H1 (cell line): ENCODE results near the gene MAP3K3. TPM values are rescaled to one million over a fixed set of nuclear protein-coding genes. Genes with fewer than 3 reads are reported as not detected.

ENCODE experiments used
- CTCF ChIA-PET: fragments of 300-600 bp; sonication (Branson Sonifier 250); formaldehyde crosslinking; loops from one replicate; lab custom pipeline; 2021; ENCODE audit not compliant: partially characterized antibody; lab: Charles Lee
- POLR2A ChIA-PET: fragments of 300-600 bp; sonication (Branson Sonifier 250); formaldehyde crosslinking; loops from one replicate; lab custom pipeline; 2021; ENCODE audit warnings: inconsistent platforms; ENCODE audit not compliant: partially characterized antibody; lab: Charles Lee
- DNase-seq, 2 experiments: peaks; one replicate each; pipeline versions ENCODE4 v3.0.0 to v3.0.0-alpha.2; 2010 to 2022; ENCODE audit warnings: low spot score in 2 of 2, low read depth in 1 of 2, mixed read lengths in 1 of 2
- FAIRE-seq: peaks from 2 replicates; lab custom pipeline; 2011; peaks lifted over from hg19 to GRCh38; lab: Jason Lieb, UNC
- H2AFZ ChIP-seq: 2 replicates; pipeline ENCODE4 v1.8.1; 2012; ENCODE audit warnings: low read length, inconsistent platforms
- H2AK5ac ChIP-seq: 2 replicates; pipeline ENCODE4 v1.6.1; 2013; ENCODE audit warnings: low read depth, low read length
- H2BK120ac ChIP-seq: replicated peaks from 2 replicates; pipeline ENCODE3; 2013; ENCODE audit warnings: low read depth, low read length, inconsistent platforms
- H2BK12ac ChIP-seq: 2 replicates; pipeline ENCODE4 v1.6.1; 2013; ENCODE audit warnings: low read depth, low read length
- H2BK15ac ChIP-seq: 2 replicates; pipeline ENCODE4 v1.6.1; 2013; ENCODE audit warnings: low read length
- H2BK20ac ChIP-seq: 2 replicates; pipeline ENCODE4 v1.6.1; 2013; ENCODE audit warnings: low read length
- H2BK5ac ChIP-seq: 2 replicates; pipeline ENCODE4 v1.6.1; 2013; ENCODE audit warnings: low read depth, low read length
- H3K14ac ChIP-seq: 2 replicates; pipeline ENCODE4 v1.6.1; 2013; ENCODE audit warnings: inconsistent platforms; ENCODE audit not compliant: insufficient read length
- H3K18ac ChIP-seq: 2 replicates; pipeline ENCODE4 v1.6.1; 2013; ENCODE audit warnings: low read length; ENCODE audit errors: extremely low read depth
- H3K23ac ChIP-seq: 2 replicates; pipeline ENCODE4 v1.6.1; 2013; ENCODE audit warnings: inconsistent platforms; ENCODE audit not compliant: insufficient read length
- H3K23me2 ChIP-seq: 2 replicates; pipeline ENCODE4 v1.6.1; 2013; ENCODE audit warnings: low read depth, low read length
- H3K27ac ChIP-seq: 2 replicates; pipeline ENCODE4 v1.6.1; 2011; ENCODE audit warnings: low read depth, low read length, inconsistent platforms
- H3K27me3 ChIP-seq, 4 experiments: replicated peaks in 1 of 4; 1 replicate in 1 of 4; 2 replicates in 3 of 4; pipeline versions ENCODE4 v1.6.1 to v1.8.1; 2011 to 2013; ENCODE audit warnings: low read length in 3 of 4, mild to moderate bottlenecking in 3 of 4, inconsistent platforms in 2 of 4, mixed read lengths in 2 of 4, moderate library complexity in 1 of 4; ENCODE audit not compliant: control insufficient read depth in 3 of 4, insufficient read depth in 3 of 4; ENCODE audit errors: extremely low read depth in 1 of 4
- H3K36me3 ChIP-seq, 4 experiments: 2 replicates each; pipeline versions ENCODE4 v1.6.1 to v1.8.1; 2011 to 2013; ENCODE audit warnings: mild to moderate bottlenecking in 4 of 4, low read length in 3 of 4, moderate library complexity in 2 of 4, control low read depth in 1 of 4, inconsistent platforms in 1 of 4; ENCODE audit not compliant: insufficient read depth in 4 of 4, control insufficient read depth in 2 of 4
- H3K4ac ChIP-seq: replicated peaks from 2 replicates; pipeline ENCODE3; 2013; ENCODE audit warnings: low read length, low read depth, mixed read lengths, inconsistent platforms; ENCODE audit not compliant: insufficient read length
- H3K4me1 ChIP-seq, 4 experiments: replicated peaks in 1 of 4; 1 replicate in 1 of 4; 2 replicates in 3 of 4; pipeline versions ENCODE4 v1.6.1 to v1.8.1; 2011 to 2013; ENCODE audit warnings: low read length in 3 of 4, inconsistent platforms in 2 of 4, mixed read lengths in 1 of 4; ENCODE audit not compliant: insufficient read depth in 4 of 4, control insufficient read depth in 3 of 4
- H3K4me2 ChIP-seq, 2 experiments: 2 replicates each; pipeline versions ENCODE4 v1.6.1 to v1.8.1; 2011 to 2013; ENCODE audit warnings: low read depth in 2 of 2, low read length in 2 of 2, control low read depth in 1 of 2, inconsistent platforms in 1 of 2, mild to moderate bottlenecking in 1 of 2; ENCODE audit not compliant: insufficient read depth in 1 of 2
- H3K4me3 ChIP-seq, 4 experiments: fragments of 200-600, 300-600 bp in 1 of 4; sonication (generic), shearing (Covaris generic), sonication (Bioruptor Twin) in 1 of 4; 2 replicates each; pipeline versions ENCODE4 v1.5.1 to v1.8.1; 2011 to 2016; ENCODE audit warnings: low read length in 4 of 4, low read depth in 3 of 4, control low read depth in 2 of 4, inconsistent platforms in 2 of 4, mild to moderate bottlenecking in 2 of 4, mixed read lengths in 1 of 4, moderate library complexity in 1 of 4; ENCODE audit not compliant: insufficient read depth in 2 of 4; ENCODE audit errors: extremely low read depth in 1 of 4
- H3K56ac ChIP-seq: replicated peaks from 2 replicates; pipeline ENCODE3; 2013; ENCODE audit warnings: low read depth, mild to moderate bottlenecking, mixed read lengths, low read length, inconsistent platforms; ENCODE audit not compliant: insufficient read length
- H3K79me1 ChIP-seq: 2 replicates; pipeline ENCODE4 v1.6.1; 2013; ENCODE audit warnings: low read depth, low read length, control low read depth
- H3K79me2 ChIP-seq, 2 experiments: 2 replicates each; pipeline versions ENCODE4 v1.6.1 to v1.8.1; 2012 to 2013; ENCODE audit warnings: low read length in 2 of 2, mild to moderate bottlenecking in 2 of 2, inconsistent platforms in 1 of 2; ENCODE audit not compliant: insufficient read depth in 2 of 2, control insufficient read depth in 1 of 2
- H3K9ac ChIP-seq, 4 experiments: replicated peaks in 1 of 4; 1 replicate in 1 of 4; 2 replicates in 3 of 4; pipeline versions ENCODE4 v1.6.1 to v1.8.1; 2011 to 2013; ENCODE audit warnings: low read depth in 3 of 4, low read length in 3 of 4, control low read depth in 2 of 4, mild to moderate bottlenecking in 2 of 4, moderate library complexity in 2 of 4, inconsistent platforms in 1 of 4; ENCODE audit errors: extremely low read depth in 1 of 4
- H3K9me3 ChIP-seq, 2 experiments: 2 replicates each; pipeline versions ENCODE4 v1.6.1 to v1.8.1; 2012 to 2013; ENCODE audit warnings: mild to moderate bottlenecking in 2 of 2, moderate library complexity in 2 of 2, control low read depth in 1 of 2, inconsistent platforms in 1 of 2, low read depth in 1 of 2, low read length in 1 of 2, mixed read lengths in 1 of 2; ENCODE audit not compliant: insufficient read depth in 2 of 2
- H4K20me1 ChIP-seq, 2 experiments: replicated peaks in 1 of 2; 2 replicates each; pipeline versions ENCODE3 to v1.8.1; 2011 to 2013; ENCODE audit warnings: inconsistent platforms in 2 of 2, low read length in 2 of 2, mild to moderate bottlenecking in 1 of 2; ENCODE audit not compliant: insufficient read depth in 2 of 2, control insufficient read depth in 1 of 2
- H4K5ac ChIP-seq: 2 replicates; pipeline ENCODE4 v1.6.1; 2013; ENCODE audit warnings: low read length, low read depth, mixed read lengths, inconsistent platforms; ENCODE audit not compliant: insufficient read length
- H4K8ac ChIP-seq: 2 replicates; pipeline ENCODE4 v1.8.0; 2013; ENCODE audit warnings: mild to moderate bottlenecking, moderate library complexity, low read length, inconsistent platforms; ENCODE audit not compliant: insufficient read depth; ENCODE audit errors: extremely low read depth
- H4K91ac ChIP-seq: replicated peaks from 2 replicates; pipeline ENCODE3; 2013; ENCODE audit warnings: low read length, mixed read lengths, inconsistent platforms; ENCODE audit not compliant: insufficient read length
- BCL11A ChIP-seq, 2 experiments: IDR thresholded peaks; one replicate each; pipeline ENCODE4 v1.6.1; 2011; ENCODE audit warnings: low read depth in 2 of 2, low read length in 2 of 2, mild to moderate bottlenecking in 2 of 2
- CEBPB ChIP-seq: IDR thresholded peaks from 2 replicates; pipeline ENCODE4 v1.6.1; 2012; ENCODE audit warnings: low read depth, low read length
- FOSL1 ChIP-seq: IDR thresholded peaks from 2 replicates; pipeline ENCODE4 v1.6.1; 2011; ENCODE audit warnings: mild to moderate bottlenecking, low read depth, low read length, moderate library complexity; ENCODE audit not compliant: insufficient read depth
- HDAC2 ChIP-seq, 2 experiments: fragments of 300-600 bp in 1 of 2; sonication (generic) in 1 of 2; IDR thresholded peaks; 2 replicates each; pipeline ENCODE4 v1.6.1; 2011 to 2012; ENCODE audit warnings: low read depth in 2 of 2, low read length in 2 of 2, mild to moderate bottlenecking in 2 of 2, moderate library complexity in 2 of 2, borderline replicate concordance in 1 of 2, inconsistent platforms in 1 of 2
- JUN ChIP-seq: IDR thresholded peaks from 2 replicates; pipeline ENCODE4 v1.6.1; 2011; ENCODE audit warnings: low read depth, mild to moderate bottlenecking, improper control_type of control experiment, low read length
- MAX ChIP-seq: IDR thresholded peaks from 2 replicates; pipeline ENCODE4 v1.6.1; 2012; ENCODE audit warnings: inconsistent platforms
- NRF1 ChIP-seq: IDR thresholded peaks from 2 replicates; pipeline ENCODE4 v1.6.1; 2011; ENCODE audit warnings: mild to moderate bottlenecking, low read depth, low read length, improper control_type of control experiment
- RFX5 ChIP-seq: IDR thresholded peaks from 2 replicates; pipeline ENCODE4 v1.6.1; 2011; ENCODE audit warnings: low read depth, low read length, improper control_type of control experiment, borderline replicate concordance
- SAP30 ChIP-seq: fragments of 300-600 bp; sonication (generic); IDR thresholded peaks from 2 replicates; pipeline ENCODE4 v1.7.1; 2012; ENCODE audit warnings: low read length, moderate library complexity, mild to moderate bottlenecking, inconsistent platforms; ENCODE audit not compliant: insufficient read depth, insufficient replicate concordance
- SP1 ChIP-seq: IDR thresholded peaks from 2 replicates; pipeline ENCODE4 v1.6.1; 2011; ENCODE audit warnings: low read depth, low read length
- SUZ12 ChIP-seq: fragments of 200-600 bp; sonication (generic); IDR thresholded peaks from 2 replicates; pipeline ENCODE4 v1.6.1; 2012; ENCODE audit warnings: mild to moderate bottlenecking, inconsistent platforms, low read length, moderate library complexity, mixed read lengths
- YY1 ChIP-seq: IDR thresholded peaks from 2 replicates; pipeline ENCODE4 v1.6.1; 2011; ENCODE audit warnings: low read depth, mild to moderate bottlenecking, low read length
- WGBS, 2 experiments: shearing (Covaris generic) in 1 of 2; methylation state at CpG; one replicate each; pipeline versions ENCODE4 v1.1.6 to v1.1.7; 2013 to 2015; ENCODE audit warnings: low lambda C conversion rate in 2 of 2, mixed read lengths in 2 of 2, inconsistent platforms in 1 of 2, low coverage in 1 of 2, missing lambda C conversion rate in 1 of 2; ENCODE audit not compliant: insufficient replicate concordance in 2 of 2, insufficient coverage in 1 of 2, insufficient read length in 1 of 2; ENCODE audit errors: extremely low coverage in 1 of 2, missing lambda C conversion rate in 1 of 2; 5-methylcytosine and 5-hydroxymethylcytosine counted together
- polyA plus RNA-seq, 7 experiments: library from polyadenylated mRNA; depleted of rRNA in 3 of 7; stranded (reverse) in 5 of 7; unstranded in 2 of 7; fragments of >200 nt in 5 of 7; fragments of 200-250 nt in 2 of 7; gene quantifications; 1 replicate in 5 of 7; 2 replicates in 1 of 7; 4 replicates in 1 of 7; pipeline versions ENCODE4 v1.2.1 to v1.2.3, GENCODE V29; 2011 to 2013; ENCODE audit warnings: missing spikeins in 2 of 7, mixed read lengths in 2 of 7
- total RNA-seq: library from RNA; stranded (reverse); fragmentation: NEBNext Ultra II Directional; extraction: Animal tissue kit (Norgen Biotek cat#: 25700); gene quantifications from 2 replicates; pipeline ENCODE4 v1.2.1, GENCODE V29; 2021

MAP3K3 gene
- total and polyA plus RNA-seq, 2 of the 8 experiments (the other 6 are each of a cell fraction or from before 2014, with no cell fraction given), result 10.3 to 21.0 TPM

GRCh38 chr17:63675231-63675606 is 53.0 kb downstream of the MAP3K3 start:
- H3K27ac ChIP-seq, result no peak overlapping the region
- no peaks in the 10 kb centered on the region for H3K79me1 ChIP-seq
- peaks cover 3 to 13% (median 6%) of the 10 kb centered on the region in 4 experiments; a peak in 6 of 7 replicates for H3K4me1 ChIP-seq
- peak overlapping the region; percentile 68; the same call in 1 of the 2 replicates for H2BK12ac ChIP-seq
- FAIRE-seq (no peak), DNase-seq (no peak)
- no peak overlapping the region for H3K18ac ChIP-seq
- ChIA-PET POLR2A (interaction anchor here (0.9 to 2.0 kb wide), 7 partner anchors 10 to 153 kb away, joined by 3 to 8 read pairs (median 4); partner anchors contain the start of gene MAP3K3), CTCF (interaction anchor here (1.1 to 3.7 kb wide), 18 partner anchors 8 to 250 kb away, joined by 3 to 26 read pairs (median 6); no protein-coding TSS in a partner anchor)
- no peaks in the 10 kb centered on the region for H3K79me2 ChIP-seq
- H4K8ac ChIP-seq, result no peak overlapping the region
- no peaks in the 10 kb centered on the region for H3K9me3 ChIP-seq
- H3K27me3 ChIP-seq, result no peaks in the 10 kb centered on the region
- no peaks in the 10 kb centered on the region for H3K23me2 ChIP-seq
- 71% methylated on average over 4 of the region's 4 CpGs; no CpG with 5 or more reads in 1 of the 2 experiments for WGBS, 2 experiments
- H3K4ac ChIP-seq, result no peak overlapping the region
- no peak overlapping the region for H2AK5ac ChIP-seq
- no peak overlapping the region for H4K5ac ChIP-seq
- no peak overlapping the region for H3K23ac ChIP-seq
- H2AFZ ChIP-seq, result no peak overlapping the region
- H2BK120ac ChIP-seq, result no peak overlapping the region
- TF ChIP-seq SUZ12 (no peak), MAX (no peak), SAP30 (no peak), BCL11A (IDR thresholded peaks at IDR 0.05; ENCODE audit: low read depth in 2 of 2, low read length in 2 of 2) (no peak), HDAC2 (IDR thresholded peaks at IDR 0.05; ENCODE audit: borderline replicate concordance in 1 of 2, low read depth in 2 of 2, low read length in 2 of 2) (no peak), YY1 (no peak), FOSL1 (no peak), RFX5 (no peak), SP1 (no peak), NRF1 (no peak), CEBPB (no peak), JUN (no peak)
- H3K4me3 ChIP-seq, result no peak overlapping the region
- H3K14ac ChIP-seq, result no peak overlapping the region
- no peaks in the 10 kb centered on the region for H3K36me3 ChIP-seq
- H3K9ac ChIP-seq, result no peak overlapping the region; a peak in 1 of 7 replicates
- H2BK20ac ChIP-seq, result peak overlapping the region; percentile 2; the same call in 1 of the 2 replicates
- H4K20me1 ChIP-seq, result no peaks in the 10 kb centered on the region
- 0 out of 2 replicates have a peak overlapping the region, but pooled peaks have one; percentile 3 for H2BK5ac ChIP-seq
- no peak overlapping the region for H4K91ac ChIP-seq
- 0 out of 2 replicates have a peak overlapping the region, but pooled peaks have one; percentile 0 for H2BK15ac ChIP-seq
- H3K4me2 ChIP-seq, result peak overlapping the region in 1 of 2 experiments; percentile 22; a peak in 2 of 4 replicates
- no peak overlapping the region for H3K56ac ChIP-seq
